Smooth muscle cell of trachea (primary cell): Measurements from ENCODE around the gene KIF2B. TPM values are rescaled to one million over a fixed set of nuclear protein-coding genes. Genes with fewer than 3 reads are reported as not detected.

Experiments
- total RNA-seq: library from RNA; depleted of rRNA; stranded (reverse); fragments of >200 nt; gene quantifications from 2 replicates; pipeline ENCODE4 v1.2.1, GENCODE V29; 2014

Gene KIF2B, protein sequence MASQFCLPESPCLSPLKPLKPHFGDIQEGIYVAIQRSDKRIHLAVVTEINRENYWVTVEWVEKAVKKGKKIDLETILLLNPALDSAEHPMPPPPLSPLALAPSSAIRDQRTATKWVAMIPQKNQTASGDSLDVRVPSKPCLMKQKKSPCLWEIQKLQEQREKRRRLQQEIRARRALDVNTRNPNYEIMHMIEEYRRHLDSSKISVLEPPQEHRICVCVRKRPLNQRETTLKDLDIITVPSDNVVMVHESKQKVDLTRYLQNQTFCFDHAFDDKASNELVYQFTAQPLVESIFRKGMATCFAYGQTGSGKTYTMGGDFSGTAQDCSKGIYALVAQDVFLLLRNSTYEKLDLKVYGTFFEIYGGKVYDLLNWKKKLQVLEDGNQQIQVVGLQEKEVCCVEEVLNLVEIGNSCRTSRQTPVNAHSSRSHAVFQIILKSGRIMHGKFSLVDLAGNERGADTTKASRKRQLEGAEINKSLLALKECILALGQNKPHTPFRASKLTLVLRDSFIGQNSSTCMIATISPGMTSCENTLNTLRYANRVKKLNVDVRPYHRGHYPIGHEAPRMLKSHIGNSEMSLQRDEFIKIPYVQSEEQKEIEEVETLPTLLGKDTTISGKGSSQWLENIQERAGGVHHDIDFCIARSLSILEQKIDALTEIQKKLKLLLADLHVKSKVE
- not detected in 2 replicates for total RNA-seq

DNA sequence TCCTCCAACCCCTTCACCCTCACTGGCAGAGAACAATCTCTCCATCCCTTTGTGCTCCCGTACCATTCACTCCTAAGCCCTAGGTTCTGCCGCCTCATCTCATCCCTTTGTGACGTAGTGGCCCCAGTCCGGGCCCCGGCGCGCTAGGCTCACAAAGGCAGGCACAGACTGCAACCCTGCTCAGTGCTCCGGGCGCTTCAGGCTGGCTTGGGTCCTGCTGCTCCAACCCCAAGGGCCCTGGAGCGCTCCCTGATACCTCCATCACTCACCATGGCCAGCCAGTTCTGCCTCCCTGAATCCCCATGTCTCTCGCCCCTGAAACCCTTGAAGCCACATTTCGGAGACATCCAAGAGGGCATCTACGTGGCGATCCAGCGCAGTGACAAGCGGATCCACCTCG lies at the start of gene KIF2B:
KIF2B (plus strand) TSS at position 164 of the 400 bp plus-strand sequence; CDS start at position 271, 107 bp downstream.

